Renal cortical epithelial cell (primary cell): ENCODE results near the gene C2CD4A. TPM values are rescaled to one million over a fixed set of nuclear protein-coding genes. Genes with fewer than 3 reads are reported as not detected.

Experiments
- DNase-seq: peaks from one replicate; pipeline ENCODE4 v3.0.0-alpha.2; 2011; ENCODE audit warnings: low read depth
- total RNA-seq: library from RNA; depleted of rRNA; stranded (reverse); fragments of >200 nt; gene quantifications from 2 replicates; pipeline ENCODE4 v1.2.3, GENCODE V29; 2014

C2CD4A gene
- total RNA-seq, 1 donor from 2014 or later, result 11.7 TPM

- DNase-seq, result no peak
These were observed 32.4 kb downstream of the C2CD4A start for GRCh38 chr15:62099094-62099601.

DNA sequence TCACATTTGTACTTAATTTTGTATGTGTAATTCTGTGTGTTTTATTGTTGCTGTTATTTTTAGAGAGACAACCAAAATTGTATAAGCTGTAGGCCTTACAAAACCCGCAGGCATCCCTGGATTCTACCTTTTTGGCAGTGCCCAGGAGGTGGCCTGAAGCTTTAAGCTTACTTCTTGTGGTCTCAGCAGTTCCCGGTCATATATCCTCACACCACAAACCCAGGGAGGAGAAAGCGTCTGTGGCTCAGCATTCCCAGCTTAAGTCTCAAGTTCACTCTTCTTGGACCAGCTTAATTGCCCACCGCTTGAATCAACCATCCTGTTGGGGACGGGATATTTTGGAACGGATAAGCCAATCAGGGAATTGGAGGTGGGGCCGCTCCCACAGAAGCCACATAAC lies 36.7 kb downstream of the C2CD4A start:
- no peak for DNase-seq

GRCh38 chr15:62104401-62104800 lies 37.6 kb downstream of the C2CD4A start:
- DNase-seq, result no peak

DNA sequence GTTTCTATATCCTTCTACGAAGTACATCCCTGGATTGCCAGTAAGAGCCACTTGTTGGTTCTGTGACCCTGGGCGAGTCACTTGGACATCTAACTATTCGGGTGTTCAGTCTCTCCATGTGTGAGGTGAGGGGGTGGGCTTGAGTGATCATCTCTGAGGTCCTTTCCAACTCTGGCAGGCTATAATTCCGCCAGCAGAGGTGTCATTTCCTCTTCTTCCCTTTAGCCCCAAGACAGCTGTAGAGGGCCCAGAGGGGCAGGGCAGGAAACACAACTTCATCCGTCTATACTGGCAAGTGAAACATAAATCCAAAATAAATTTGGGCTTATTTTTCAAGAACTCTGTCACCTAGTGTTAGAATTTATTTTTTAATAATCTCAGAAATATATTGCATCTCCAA lies 38.1 kb downstream of the C2CD4A start:
- DNase-seq, result no peak

DNA sequence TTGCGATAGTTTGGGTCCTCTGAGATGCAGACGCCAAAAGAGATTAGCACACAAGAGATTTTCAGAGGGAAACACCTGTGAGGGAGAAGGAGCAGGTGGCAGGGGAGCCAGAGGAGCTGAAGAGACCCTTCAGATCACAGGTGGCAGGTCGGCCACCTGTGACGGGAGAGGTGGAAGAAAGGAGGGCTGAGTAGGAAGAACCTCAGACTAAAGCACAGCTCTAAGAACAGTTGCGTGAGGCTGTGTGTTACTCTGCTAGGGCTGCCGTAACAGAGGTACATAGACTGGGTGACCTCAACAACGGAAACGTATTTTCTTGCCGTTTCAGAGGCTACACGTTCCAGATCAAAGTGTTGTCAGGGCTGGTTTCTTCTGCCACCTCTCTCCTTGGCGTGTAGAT lies 38.5 kb downstream of the C2CD4A start:
- DNase-seq, result no peak

DNA sequence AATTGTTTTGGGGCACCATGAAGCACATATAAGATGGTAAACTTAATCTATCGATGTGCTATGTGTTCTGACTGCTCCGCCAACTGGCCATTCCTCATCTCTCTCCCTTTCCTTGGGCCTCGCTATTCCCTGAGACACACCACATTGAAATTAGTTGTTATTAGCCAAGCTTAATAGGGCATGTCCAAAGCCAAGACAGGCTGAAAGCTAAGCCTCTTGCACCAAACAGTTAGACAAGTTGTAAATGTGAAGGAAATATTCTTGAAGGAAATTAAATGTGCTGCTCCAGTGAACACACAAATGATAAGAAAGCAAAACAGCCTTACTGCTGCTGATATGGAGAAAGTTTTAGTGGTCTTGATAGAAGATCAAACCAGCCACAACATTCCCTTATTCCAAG lies 39.3 kb downstream of the C2CD4A start:
- DNase-seq, result no peak

- DNase-seq, result peak; percentile 73
These were observed 40.9 kb downstream of the C2CD4A start for GRCh38 chr15:62107571-62108121.

DNA sequence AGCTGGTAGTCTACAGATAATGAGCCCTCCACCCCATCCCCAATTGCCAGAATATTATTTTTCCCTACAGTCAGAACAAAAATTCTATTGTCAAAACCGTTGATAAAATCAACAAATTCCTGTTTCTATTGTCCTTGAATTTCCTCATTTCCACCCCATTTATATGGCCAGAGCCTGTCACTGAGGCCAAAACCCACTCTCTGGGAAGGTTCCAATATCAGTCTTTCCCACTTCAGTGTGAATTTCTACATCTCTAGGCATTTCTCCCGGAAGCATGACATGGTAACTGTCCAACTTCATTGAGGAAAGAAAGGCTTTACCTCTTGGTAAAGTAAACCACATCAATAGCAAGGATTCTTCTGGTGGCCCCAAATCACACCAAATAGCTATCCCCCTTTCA lies 41.6 kb downstream of the C2CD4A start:
- no peak for DNase-seq

DNA sequence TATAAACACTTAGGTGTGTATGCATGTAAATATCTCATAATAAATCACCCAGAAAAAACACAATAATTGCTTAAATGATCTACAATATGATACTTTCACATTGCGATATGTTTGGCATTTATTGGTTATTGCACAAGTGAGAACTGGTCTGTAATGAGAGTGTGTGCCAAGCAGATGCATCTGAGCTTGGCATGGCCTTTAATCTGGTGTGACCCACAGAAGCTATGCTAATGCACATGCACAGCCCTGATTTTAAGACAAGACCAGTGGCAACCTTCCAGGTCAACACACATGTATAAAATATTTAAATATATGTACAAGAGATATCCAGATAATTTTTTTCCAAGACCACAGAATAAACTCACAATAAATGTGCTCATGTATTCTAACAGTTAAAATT lies 42.7 kb downstream of the C2CD4A start:
- no peak for DNase-seq

DNA sequence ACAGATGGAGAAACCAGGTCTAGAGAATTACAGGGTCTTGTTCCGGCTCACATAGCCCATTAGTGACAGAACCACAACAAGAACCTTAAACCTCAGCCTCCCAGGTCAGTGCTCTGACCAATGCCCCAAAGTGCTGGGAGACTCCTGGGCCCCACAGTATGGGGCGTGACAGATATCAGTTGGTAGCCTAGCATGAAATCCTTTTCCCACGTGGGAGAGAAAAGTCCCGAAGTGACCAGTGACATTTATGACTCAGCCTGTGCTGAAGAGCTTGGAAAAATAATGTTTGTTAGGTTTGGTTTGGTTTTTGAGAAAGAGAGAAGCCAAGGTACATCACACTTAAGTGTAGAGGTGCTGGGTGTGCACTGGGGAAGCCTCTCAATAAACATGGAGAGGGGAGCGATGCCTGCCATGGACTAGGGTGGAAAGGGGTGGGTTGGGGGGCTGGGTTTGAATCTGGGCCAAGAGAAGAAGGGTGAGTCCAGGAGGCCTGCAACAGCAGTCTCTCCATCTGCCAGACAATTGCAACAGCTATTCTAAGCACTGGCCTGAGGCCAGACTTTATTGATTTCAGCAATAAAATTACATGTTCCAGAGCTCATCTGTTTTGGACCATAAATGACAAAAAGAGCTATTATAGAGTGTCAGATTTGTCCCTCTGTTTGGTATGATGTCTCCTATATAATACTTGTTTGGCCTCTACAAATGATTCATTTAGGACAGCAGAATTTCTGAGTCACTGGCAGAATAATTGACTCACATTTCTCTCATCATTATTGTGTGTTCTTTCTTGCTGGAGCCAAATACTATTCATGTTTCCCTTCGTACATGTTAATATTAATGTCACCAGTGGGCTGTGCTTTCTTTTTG lies 43.4 kb downstream of the C2CD4A start:
- peak; percentile 86 for DNase-seq

DNA sequence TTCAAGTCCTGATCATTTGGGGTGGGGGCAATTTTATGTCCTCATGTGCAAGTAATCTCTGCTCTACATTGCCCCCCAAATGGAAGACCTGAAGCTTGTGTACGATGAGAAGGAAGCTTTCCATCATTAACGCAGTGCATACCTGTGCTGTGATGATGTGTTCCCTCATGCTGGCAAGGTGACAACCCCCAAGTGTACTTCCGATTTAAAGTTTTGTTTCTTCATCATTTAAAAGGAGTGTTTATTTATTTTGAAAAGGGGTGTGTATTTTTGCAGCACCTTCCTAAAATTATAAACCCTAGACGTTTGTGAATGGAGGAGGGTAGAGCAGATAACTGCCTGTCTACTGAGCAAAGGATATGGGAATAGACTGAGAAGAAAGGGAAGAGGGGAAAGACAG lies 45.3 kb downstream of the C2CD4A start:
- no peak for DNase-seq

DNA sequence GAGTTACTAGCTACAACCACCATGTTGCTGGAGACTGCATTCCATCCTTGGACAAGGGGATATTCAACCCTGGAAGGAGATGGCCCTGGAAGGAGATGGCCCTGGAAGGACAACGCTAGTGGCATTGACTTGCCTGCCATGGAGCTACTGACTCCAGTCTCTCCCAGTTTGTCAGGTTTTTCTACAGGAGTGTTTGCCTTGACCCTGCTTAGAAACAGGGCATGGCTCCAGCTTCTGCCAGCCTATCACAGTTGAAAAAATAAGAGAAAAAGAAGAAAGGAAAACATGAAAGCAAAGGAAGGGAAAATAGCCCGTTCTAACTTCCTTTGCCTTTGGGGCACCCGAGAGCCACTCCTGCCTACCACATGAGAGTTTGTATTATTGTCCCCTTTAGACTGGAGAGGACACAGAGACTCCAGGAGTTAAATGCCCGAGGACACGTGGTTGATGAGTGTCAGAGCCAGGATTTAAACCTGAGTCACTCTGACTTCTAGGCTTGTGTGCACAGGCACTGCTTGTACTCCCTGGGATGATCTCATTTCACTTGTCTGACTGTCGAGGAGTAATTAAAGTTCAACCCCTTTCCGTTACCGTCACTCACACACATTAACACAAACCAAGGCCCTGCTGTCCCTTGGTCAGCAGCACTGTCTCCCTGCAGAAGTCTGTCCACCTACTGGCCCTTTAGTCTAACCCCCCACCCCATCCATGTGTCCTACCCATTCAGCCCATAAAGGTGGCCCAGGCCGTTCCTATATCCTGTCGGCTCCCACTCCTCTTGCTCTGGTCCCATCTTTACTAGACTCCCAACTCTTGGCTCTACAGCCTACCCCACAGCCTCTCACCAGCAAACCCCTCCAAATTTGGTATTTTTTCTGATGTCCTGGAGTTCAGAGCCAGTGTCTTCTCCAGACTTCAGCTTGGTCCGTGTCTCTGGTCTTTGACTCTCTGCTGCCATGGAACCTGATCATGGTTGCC lies 46.1 kb downstream of the C2CD4A start:
- DNase-seq, result peak; percentile 97

DNA sequence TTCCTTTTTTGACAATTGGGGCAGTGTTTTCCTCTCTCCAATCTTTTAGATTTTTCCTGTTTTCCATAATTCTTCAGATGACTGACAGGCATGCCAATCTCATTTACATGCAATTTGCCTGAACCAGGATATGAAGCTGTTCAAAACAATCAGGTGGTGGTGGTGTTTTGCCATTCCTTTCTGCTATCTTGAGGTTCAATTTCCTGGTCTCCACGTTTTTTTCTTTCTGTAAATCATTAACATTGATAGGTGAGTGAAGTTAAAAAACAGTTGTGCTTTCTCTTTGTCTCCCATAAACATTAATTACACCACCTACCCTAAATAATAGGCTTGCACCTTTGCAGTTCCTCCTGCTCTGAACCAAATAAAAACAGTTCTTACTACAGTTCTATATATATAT lies 49.1 kb downstream of the C2CD4A start:
- peak; percentile 96 for DNase-seq

- peak; percentile 53 for DNase-seq
These were observed 51.9 kb downstream of the C2CD4A start for GRCh38 chr15:62118520-62119226.

DNA sequence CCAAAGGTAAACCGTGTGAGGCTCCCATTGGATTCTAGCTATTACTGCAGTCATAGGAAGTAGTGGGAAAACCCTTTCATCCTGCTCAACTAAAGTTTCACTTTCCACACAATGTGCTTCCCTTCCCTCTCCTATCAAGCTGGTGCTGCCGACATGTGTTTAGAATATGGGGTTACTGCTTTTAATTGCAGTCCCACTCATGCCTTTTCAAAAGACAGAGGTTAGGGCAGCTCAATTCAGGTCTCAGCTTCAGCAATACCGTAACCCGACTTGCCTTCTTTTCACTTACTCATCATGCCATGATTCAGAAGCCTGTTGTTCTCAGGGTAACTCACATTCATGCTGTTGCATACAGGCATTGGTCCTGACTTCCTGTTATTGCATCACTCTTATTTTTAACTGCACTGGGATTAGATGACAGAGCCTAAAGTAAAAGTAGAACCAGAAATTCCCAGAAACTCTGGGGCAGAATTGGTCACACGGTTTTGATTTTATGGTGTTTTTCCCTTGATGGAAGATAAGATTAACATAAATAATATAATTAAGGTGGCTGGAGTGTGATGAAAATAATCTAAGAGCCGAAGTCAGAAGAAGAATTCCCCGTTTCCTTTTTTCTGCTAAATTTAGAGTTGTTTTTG lies 52.6 kb downstream of the C2CD4A start:
- DNase-seq, result peak; percentile 100

GRCh38 chr15:62119874-62120273 lies 53.1 kb downstream of the C2CD4A start:
- DNase-seq, result no peak

Other genes starting within 250 kb of the C2CD4A start
- gene VPS13C, start 6.5 kb upstream of the C2CD4A start, total RNA-seq, result 58.5 and 117 TPM in 2 replicates
- 0.17 and 0.70 TPM in 2 replicates for gene C2CD4B, start 98.3 kb downstream of the C2CD4A start, total RNA-seq